ENCODE data around the gene DICER1.

Gene DICER1

GRCh38 chr14:95164506-95164905, 7.2 kb upstream of the DICER1 start:
- Histone ChIP-seq H3K4me3 (ENCODE audit: low read length) (no peak overlapping the region), H3K27ac (ENCODE audit: low read length) (no peak overlapping the region), H3K9me3 (replicated peaks; ENCODE audit: insufficient read depth, low read length) (no peaks in the 10 kb centered on the region), H3K36me3 (replicated peaks; ENCODE audit: insufficient read depth, low read length) (no peaks in the 10 kb centered on the region), H3K9ac (ENCODE audit: low read length) (no peak overlapping the region), H3K9me2 (replicated peaks; ENCODE audit: insufficient read depth, low read length) (no peaks in the 10 kb centered on the region), H3F3A (ENCODE audit: insufficient read depth, low read length) (no peaks in the 10 kb centered on the region), H3K27me3 (replicated peaks; ENCODE audit: insufficient read depth, low read length) (no peaks in the 10 kb centered on the region), H3K4me2 (ENCODE audit: low read depth, low read length) (no peak overlapping the region), H3K4me1 (ENCODE audit: low read length) (no peaks in the 10 kb centered on the region), H2AFZ (ENCODE audit: low read length) (no peak overlapping the region), H3K79me2 (ENCODE audit: low read length) (no peaks in the 10 kb centered on the region), H4K20me1 (ENCODE audit: insufficient read depth, low read length) (no peaks in the 10 kb centered on the region)
- DNase-seq = no peak
- TF ChIP-seq CTCF (IDR thresholded peaks at IDR 0.05; ENCODE audit: low read length) (no peak), EZH2 (optimal IDR thresholded peaks at IDR 0.05; ENCODE audit: low read depth, low read length) (no peak), EZH2phosphoT487 (IDR thresholded peaks at IDR 0.05; ENCODE audit: low read length) (no peak)

DNA sequence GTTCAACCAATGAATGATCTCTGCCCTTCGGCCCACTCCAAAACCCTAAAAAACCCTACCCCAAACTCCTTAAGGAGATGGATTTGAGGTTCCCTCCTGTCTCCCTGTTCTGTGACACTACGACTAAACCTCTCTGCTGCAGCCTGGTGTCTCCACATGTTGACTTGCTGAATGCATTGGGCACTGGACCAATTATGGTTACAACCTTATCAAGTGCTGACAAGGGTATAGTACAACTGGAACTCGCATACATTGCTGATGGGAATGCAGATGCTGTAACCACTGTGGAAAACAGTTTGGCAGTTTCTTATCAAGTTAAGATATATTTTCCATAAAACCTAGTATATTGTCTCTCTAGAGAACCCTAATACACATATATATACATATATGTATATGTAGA, 6.3 kb upstream of the DICER1 start:
- TF ChIP-seq CTCF (IDR thresholded peaks at IDR 0.05; ENCODE audit: low read length) (no peak), EZH2phosphoT487 (IDR thresholded peaks at IDR 0.05; ENCODE audit: low read length) (no peak), EZH2 (optimal IDR thresholded peaks at IDR 0.05; ENCODE audit: low read depth, low read length) (no peak)

GRCh38 chr14:95163132-95163531, 5.8 kb upstream of the DICER1 start:
- Histone ChIP-seq H3K27me3 (replicated peaks; ENCODE audit: insufficient read depth, low read length) (no peaks in the 10 kb centered on the region), H3K4me1 (ENCODE audit: low read length) (no peaks in the 10 kb centered on the region), H3F3A (ENCODE audit: insufficient read depth, low read length) (no peaks in the 10 kb centered on the region), H4K20me1 (ENCODE audit: insufficient read depth, low read length) (no peaks in the 10 kb centered on the region), H3K27ac (ENCODE audit: low read length) (no peak overlapping the region), H3K79me2 (ENCODE audit: low read length) (no peaks in the 10 kb centered on the region), H3K9ac (ENCODE audit: low read length) (no peak overlapping the region), H2AFZ (ENCODE audit: low read length) (no peak overlapping the region), H3K4me2 (ENCODE audit: low read depth, low read length) (no peak overlapping the region), H3K4me3 (ENCODE audit: low read length) (no peak overlapping the region), H3K36me3 (replicated peaks; ENCODE audit: insufficient read depth, low read length) (no peaks in the 10 kb centered on the region), H3K9me2 (replicated peaks; ENCODE audit: insufficient read depth, low read length) (no peaks in the 10 kb centered on the region), H3K9me3 (replicated peaks; ENCODE audit: insufficient read depth, low read length) (no peaks in the 10 kb centered on the region)
- TF ChIP-seq EZH2 (optimal IDR thresholded peaks at IDR 0.05; ENCODE audit: low read depth, low read length) (no peak), EZH2phosphoT487 (IDR thresholded peaks at IDR 0.05; ENCODE audit: low read length) (no peak), CTCF (IDR thresholded peaks at IDR 0.05; ENCODE audit: low read length) (no peak)
- no peak for DNase-seq

More for the DNA sequence above, 6.3 kb upstream of the DICER1 start:
- no peak overlapping the region for H3K4me2 ChIP-seq (ENCODE audit: low read depth, low read length)
- no peak overlapping the region for H2AFZ ChIP-seq (ENCODE audit: low read length)
- no peaks in the 10 kb centered on the region for H3F3A ChIP-seq (ENCODE audit: insufficient read depth, low read length)
- no peak overlapping the region for H3K27ac ChIP-seq (ENCODE audit: low read length)
- no peak overlapping the region for H3K4me3 ChIP-seq (ENCODE audit: low read length)
- no peaks in the 10 kb centered on the region for H3K4me1 ChIP-seq (ENCODE audit: low read length)
- no peaks in the 10 kb centered on the region for H3K79me2 ChIP-seq (ENCODE audit: low read length)
- H3K9me2 ChIP-seq (replicated peaks; ENCODE audit: insufficient read depth, low read length) = no peaks in the 10 kb centered on the region
- no peaks in the 10 kb centered on the region for H3K36me3 ChIP-seq (replicated peaks; ENCODE audit: insufficient read depth, low read length)
- H4K20me1 ChIP-seq (ENCODE audit: insufficient read depth, low read length) = no peaks in the 10 kb centered on the region
- no peaks in the 10 kb centered on the region for H3K27me3 ChIP-seq (replicated peaks; ENCODE audit: insufficient read depth, low read length)
- no peaks in the 10 kb centered on the region for H3K9me3 ChIP-seq (replicated peaks; ENCODE audit: insufficient read depth, low read length)
- H3K9ac ChIP-seq (ENCODE audit: low read length) = no peak overlapping the region
- DNase-seq = no peak

Data from MM.1S (cell line).